HCT116 (cell line): ENCODE measurements around the gene RCAN2. TPM values are rescaled to one million over a fixed set of nuclear protein-coding genes. Genes with fewer than 3 reads are reported as not detected.

Experiments
- ATAC-seq: fragments of 200-7000 bp; cut with Tn5 transposase; 2 replicates; pipeline ENCODE4 v1.9.1; 2020; ENCODE audit warnings: mild to moderate bottlenecking, moderate library complexity
- BruUV-seq: library from RNA; stranded (reverse); fragments of 400-500 nt; replicated peaks from 2 replicates; lab custom pipeline; 2021; lab: Mats Ljungman, UMichigan
- CTCF ChIA-PET: fragments of 300-600 bp; sonication (Branson Sonifier 250); formaldehyde crosslinking; loops from one replicate; lab custom pipeline; 2021; ENCODE audit warnings: antibody characterized with exemption; lab: Charles Lee
- POLR2A ChIA-PET: fragments of 300-600, 350-600 bp; sonication (Branson Sonifier 250); formaldehyde crosslinking; loops from one replicate; lab custom pipeline; 2021; ENCODE audit warnings: antibody characterized with exemption; lab: Charles Lee
- RAD21 ChIA-PET, 2 experiments: fragments of 300-600 bp; sonication (Branson Sonifier 250); formaldehyde crosslinking; loops; one replicate each; lab custom pipeline; 2023; ENCODE audit warnings: low total read pairs in 2 of 2; ENCODE audit not compliant: uncharacterized antibody in 2 of 2, unreplicated experiment in 2 of 2, low non-redundant PET in 1 of 2; lab: Charles Lee
- DNase-seq: peaks from one replicate; pipeline ENCODE4 v3.0.0-alpha.2; 2010; ENCODE audit warnings: low read depth, low spot score
- H2AFZ ChIP-seq: fragments of 200-600 bp; shearing (Covaris generic), sonication (generic); 2 replicates; pipeline ENCODE4 v1.6.1; 2017; ENCODE audit warnings: low read depth, mixed run types, mixed read lengths, antibody characterized with exemption, low read length; ENCODE audit not compliant: poor library complexity, severe bottlenecking
- H3K27ac ChIP-seq: 2 replicates; pipeline ENCODE4 v1.5.1; 2012; ENCODE audit warnings: low read depth, low read length
- H3K27me3 ChIP-seq: fragments of 200-600 bp; sonication (generic); 2 replicates; pipeline ENCODE4 v1.6.1; 2016; ENCODE audit warnings: mixed run types, low read length, mixed read lengths; ENCODE audit not compliant: insufficient read depth
- H3K36me3 ChIP-seq, 2 experiments: fragments of 200-500 bp in 1 of 2; fragments of 200-600 bp in 1 of 2; sonication (Bioruptor generic) in 1 of 2; sonication (generic) in 1 of 2; 2 replicates each; pipeline versions ENCODE4 v1.5.1 to v1.6.1; 2014 to 2016; ENCODE audit warnings: low read length in 2 of 2, inconsistent platforms in 1 of 2, mixed read lengths in 1 of 2, mixed run types in 1 of 2; ENCODE audit not compliant: insufficient read depth in 2 of 2, control insufficient read depth in 1 of 2
- H3K4me1 ChIP-seq, 2 experiments: fragments of 200-600 bp in 1 of 2; sonication (generic) in 1 of 2; 2 replicates each; pipeline versions ENCODE4 v1.5.1 to v1.6.1; 2012 to 2017; ENCODE audit warnings: low read length in 2 of 2, inconsistent platforms in 1 of 2, mild to moderate bottlenecking in 1 of 2, mixed read lengths in 1 of 2, mixed run types in 1 of 2, moderate library complexity in 1 of 2; ENCODE audit not compliant: insufficient read depth in 2 of 2, control insufficient read depth in 1 of 2
- H3K4me2 ChIP-seq: fragments of 200-600 bp; sonication (generic); 2 replicates; pipeline ENCODE4 v1.6.1; 2017; ENCODE audit warnings: mixed run types, low read length, mixed read lengths
- H3K4me3 ChIP-seq, 2 experiments: fragments of 200-600 bp in 1 of 2; sonication (generic) in 1 of 2; replicated peaks in 1 of 2; 2 replicates each; pipeline ENCODE4 v1.5.1; 2011 to 2016; ENCODE audit warnings: low read length in 2 of 2, control low read depth in 1 of 2, low read depth in 1 of 2, mild to moderate bottlenecking in 1 of 2, mixed read lengths in 1 of 2, mixed run types in 1 of 2
- H3K79me2 ChIP-seq: fragments of 200-600 bp; sonication (generic); 2 replicates; pipeline ENCODE4 v1.6.1; 2017; ENCODE audit warnings: mild to moderate bottlenecking, mixed run types, low read length, moderate library complexity, mixed read lengths; ENCODE audit not compliant: insufficient read depth
- H3K9ac ChIP-seq: fragments of 200-600 bp; sonication (generic); 2 replicates; pipeline ENCODE4 v1.6.1; 2016; ENCODE audit warnings: low read length, mixed read lengths
- H3K9me2 ChIP-seq: fragments of 200-600 bp; sonication (generic), shearing (Covaris generic); 2 replicates; pipeline ENCODE4 v1.6.1; 2017; ENCODE audit warnings: mixed run types, mild to moderate bottlenecking, moderate library complexity; ENCODE audit not compliant: insufficient read depth
- H3K9me3 ChIP-seq, 2 experiments: fragments of 200-500 bp in 1 of 2; fragments of 200-600 bp in 1 of 2; sonication (Bioruptor generic) in 1 of 2; sonication (generic) in 1 of 2; 2 replicates each; pipeline ENCODE4 v1.6.1; 2014 to 2017; ENCODE audit warnings: low read length in 2 of 2, mixed read lengths in 2 of 2, inconsistent platforms in 1 of 2, low read depth in 1 of 2, mild to moderate bottlenecking in 1 of 2, mixed run types in 1 of 2, moderate library complexity in 1 of 2; ENCODE audit not compliant: control insufficient read depth in 1 of 2, insufficient read depth in 1 of 2
- H4K20me1 ChIP-seq: fragments of 200-600 bp; sonication (generic), shearing (Covaris generic); 2 replicates; pipeline ENCODE4 v1.6.1; 2017; ENCODE audit warnings: mixed run types, mild to moderate bottlenecking, moderate library complexity; ENCODE audit not compliant: insufficient read depth
- CEBPB ChIP-seq: IDR thresholded peaks from 2 replicates; pipeline ENCODE4 v1.6.1; 2012; ENCODE audit warnings: low read depth
- EGR1 ChIP-seq: IDR thresholded peaks from 2 replicates; pipeline ENCODE4 v1.6.1; 2012; ENCODE audit warnings: low read depth
- EZH2 ChIP-seq: fragments of 200-600 bp; sonication (generic); IDR thresholded peaks from 2 replicates; pipeline ENCODE4 v1.6.1; 2017; ENCODE audit warnings: antibody characterized with exemption, mixed run types
- EZH2phosphoT487 ChIP-seq: fragments of 200-600 bp; IDR thresholded peaks from 2 replicates; pipeline ENCODE4 v1.6.1; 2018; ENCODE audit warnings: antibody characterized with exemption, borderline replicate concordance
- POLR2A ChIP-seq: IDR thresholded peaks from 2 replicates; pipeline ENCODE4 v1.7.0; 2011; ENCODE audit warnings: borderline replicate concordance; ENCODE audit not compliant: insufficient read depth, insufficient read length; ENCODE audit errors: extremely low read depth
- RAD21 ChIP-seq: IDR thresholded peaks from 2 replicates; pipeline ENCODE4 v1.6.1; 2012; ENCODE audit warnings: low read depth, mild to moderate bottlenecking
- SIN3A ChIP-seq: IDR thresholded peaks from 2 replicates; pipeline ENCODE4 v1.6.1; 2012; ENCODE audit warnings: low read depth
- SP1 ChIP-seq: IDR thresholded peaks from 2 replicates; pipeline ENCODE4 v1.6.1; 2012; ENCODE audit warnings: low read depth
- TCF7L2 ChIP-seq: IDR thresholded peaks from 2 replicates; pipeline ENCODE4 v1.7.0; 2011; ENCODE audit warnings: borderline replicate concordance, inconsistent platforms; ENCODE audit not compliant: insufficient read depth, insufficient read length; ENCODE audit errors: extremely low read depth
- YY1 ChIP-seq: IDR thresholded peaks from 2 replicates; pipeline ENCODE4 v1.6.1; 2011; ENCODE audit warnings: low read length, low read depth, moderate library complexity, mild to moderate bottlenecking; ENCODE audit not compliant: insufficient replicate concordance; ENCODE audit errors: extremely low read depth
- ZNF274 ChIP-seq: fragments of 200-500 bp; sonication (Bioruptor generic); IDR thresholded peaks from 2 replicates; pipeline ENCODE4 v1.6.1; 2014; ENCODE audit warnings: mild to moderate bottlenecking, low read depth, low read length, inconsistent platforms
- intact Hi-C: fragments of 100-400 bp; cut with micrococcal nuclease; formaldehyde crosslinking; loops from 2 replicates; pipeline ENCODE4 v1.10.0; 2022
- total RNA-seq: library from RNA; stranded (reverse); gene quantifications from one replicate; pipeline ENCODE4 v1.2.1, GENCODE V29; 2021; ENCODE audit not compliant: unreplicated experiment
- TF ChIP-seq, protein P1 (sequence below), 3 experiments: fragments of 200-600 bp in 1 of 3; sonication (generic) in 1 of 3; IDR thresholded peaks in 2 of 3; conservative IDR thresholded peaks in 1 of 3; 2 replicates each; pipeline ENCODE4 v1.5.1; 2012 to 2017; ENCODE audit warnings: low read depth in 2 of 3, low read length in 2 of 3, antibody characterized with exemption in 1 of 3, borderline replicate concordance in 1 of 3, control low read depth in 1 of 3, mild to moderate bottlenecking in 1 of 3, mixed read lengths in 1 of 3, mixed run types in 1 of 3, moderate library complexity in 1 of 3; ENCODE audit not compliant: insufficient read depth in 1 of 3

Gene RCAN2
- total RNA-seq, 1 experiment from 2014 or later: 0.57 TPM

- no peaks in the 10 kb centered on the region for H3K36me3 ChIP-seq
- ChIA-PET RAD21 (interaction anchor here in 1 of 2 experiments (0.6 kb wide), 1 partner anchor 469 kb away, joined by 6 read pairs; no protein-coding TSS in a partner anchor), CTCF (no interaction called here), POLR2A (no interaction called here)
- ATAC-seq (no peak), DNase-seq (no peak)
- H3K9ac ChIP-seq: no peak overlapping the region
- no peaks in the 10 kb centered on the region for H3K4me1 ChIP-seq
- no peak for TF ChIP-seq POLR2A
- no peak for TF ChIP-seq CEBPB
- no peak for TF ChIP-seq YY1
- TF ChIP-seq ZNF274: no peak
- TF ChIP-seq SIN3A: no peak
- TF ChIP-seq EGR1: no peak
- no peaks in the 10 kb centered on the region for H3K27me3 ChIP-seq
- H3K27ac ChIP-seq: no peak overlapping the region
- no peaks in the 10 kb centered on the region for H3K9me2 ChIP-seq
- H2AFZ ChIP-seq: no peak overlapping the region
- intact Hi-C loops: no loop called here
- no peak overlapping the region for H3K4me3 ChIP-seq
- no peaks in the 10 kb centered on the region for H3K79me2 ChIP-seq
- no peaks in the 10 kb centered on the region for H3K9me3 ChIP-seq
- H4K20me1 ChIP-seq: no peaks in the 10 kb centered on the region
- H3K4me2 ChIP-seq: no peak overlapping the region
- no TSS peak for BruUV-seq
These were observed 97.3 kb downstream of the RCAN2 start for GRCh38 chr6:46393940-46394337.

DNA sequence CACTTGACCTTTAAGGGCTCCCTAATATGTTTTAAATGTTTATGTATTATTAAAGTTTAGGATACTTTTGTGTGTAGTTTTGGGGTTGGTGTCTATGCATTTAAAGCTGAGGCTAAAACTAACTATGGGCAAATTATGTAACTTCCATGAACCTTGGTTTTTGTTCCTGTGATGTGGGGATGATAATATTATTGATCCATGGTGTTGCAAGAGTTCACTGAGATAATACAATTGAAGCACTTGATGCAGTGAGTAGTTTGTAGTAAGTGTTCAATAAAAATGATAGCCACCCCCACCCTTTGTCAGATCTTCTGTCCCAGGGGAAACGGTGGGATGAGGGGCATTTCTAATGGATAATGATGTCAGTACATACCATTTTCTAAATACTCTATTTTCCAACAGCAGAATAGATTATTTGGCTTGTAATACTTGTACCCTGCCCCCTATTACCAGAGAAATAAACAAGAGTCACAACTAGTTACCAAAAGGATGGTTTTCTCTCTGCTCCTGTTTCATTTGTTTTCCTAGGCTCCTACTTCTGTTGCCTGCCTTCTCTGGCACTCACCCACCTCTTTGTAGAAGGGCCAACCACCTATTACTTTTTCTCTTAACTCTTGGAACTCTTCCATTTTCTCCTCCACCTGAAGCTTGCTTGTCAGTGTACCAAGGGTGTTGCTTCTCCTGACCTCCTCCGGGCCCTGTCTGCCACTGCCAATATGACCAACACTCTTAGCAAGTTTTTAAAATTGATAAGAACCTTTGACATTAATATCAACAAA is 97.9 kb downstream of the RCAN2 start:
- no peak overlapping the region for H2AFZ ChIP-seq
- intact Hi-C loops: no loop called here

More for the DNA sequence above, 97.9 kb downstream of the RCAN2 start:
- Histone ChIP-seq H3K36me3 (no peaks in the 10 kb centered on the region), H3K4me2 (no peak overlapping the region), H3K9me2 (no peaks in the 10 kb centered on the region), H3K9me3 (no peaks in the 10 kb centered on the region), H3K79me2 (no peaks in the 10 kb centered on the region), H3K4me3 (no peak overlapping the region), H4K20me1 (no peaks in the 10 kb centered on the region), H3K9ac (no peak overlapping the region), H3K27me3 (no peaks in the 10 kb centered on the region), H3K27ac (no peak overlapping the region), H3K4me1 (no peaks in the 10 kb centered on the region)
- ChIA-PET RAD21 (interaction anchor here in 1 of 2 experiments (0.6 kb wide), 1 partner anchor 469 kb away, joined by 6 read pairs; no protein-coding TSS in a partner anchor), CTCF (no interaction called here), POLR2A (no interaction called here)
- no peak for DNase-seq
- BruUV-seq: no TSS peak
- TF ChIP-seq EZH2 (no peak), RAD21 (no peak), TCF7L2 (no peak), ZNF274 (no peak), SP1 (no peak), EZH2phosphoT487 (no peak)
- TF ChIP-seq, protein P1, sequence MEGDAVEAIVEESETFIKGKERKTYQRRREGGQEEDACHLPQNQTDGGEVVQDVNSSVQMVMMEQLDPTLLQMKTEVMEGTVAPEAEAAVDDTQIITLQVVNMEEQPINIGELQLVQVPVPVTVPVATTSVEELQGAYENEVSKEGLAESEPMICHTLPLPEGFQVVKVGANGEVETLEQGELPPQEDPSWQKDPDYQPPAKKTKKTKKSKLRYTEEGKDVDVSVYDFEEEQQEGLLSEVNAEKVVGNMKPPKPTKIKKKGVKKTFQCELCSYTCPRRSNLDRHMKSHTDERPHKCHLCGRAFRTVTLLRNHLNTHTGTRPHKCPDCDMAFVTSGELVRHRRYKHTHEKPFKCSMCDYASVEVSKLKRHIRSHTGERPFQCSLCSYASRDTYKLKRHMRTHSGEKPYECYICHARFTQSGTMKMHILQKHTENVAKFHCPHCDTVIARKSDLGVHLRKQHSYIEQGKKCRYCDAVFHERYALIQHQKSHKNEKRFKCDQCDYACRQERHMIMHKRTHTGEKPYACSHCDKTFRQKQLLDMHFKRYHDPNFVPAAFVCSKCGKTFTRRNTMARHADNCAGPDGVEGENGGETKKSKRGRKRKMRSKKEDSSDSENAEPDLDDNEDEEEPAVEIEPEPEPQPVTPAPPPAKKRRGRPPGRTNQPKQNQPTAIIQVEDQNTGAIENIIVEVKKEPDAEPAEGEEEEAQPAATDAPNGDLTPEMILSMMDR (IDR thresholded peaks at IDR 0.05 in 2 of 3, conservative IDR thresholded peaks at IDR 0.05 in 1 of 3; ENCODE audit: borderline replicate concordance in 1 of 3, insufficient read depth in 1 of 3, low read depth in 2 of 3, low read length in 2 of 3): no peak
- no peak for ATAC-seq
